Occipital lobe (tissue), 2 donors: ENCODE measurements around the gene UBE2D1. TPM values are rescaled to one million over a fixed set of nuclear protein-coding genes. Genes with fewer than 3 reads are reported as not detected.

Experiments used
- DNase-seq: peaks from one replicate; lab custom pipeline; 2025; lab: John Stamatoyannopoulos, UW
- total RNA-seq: library from RNA; depleted of rRNA; stranded (reverse); fragments of >200 nt; gene quantifications from one replicate; pipeline ENCODE4 v1.2.3, GENCODE V29; 2014

The UBE2D1 gene
- total RNA-seq, 1 donor from 2014 or later = 60.4 TPM

DNA sequence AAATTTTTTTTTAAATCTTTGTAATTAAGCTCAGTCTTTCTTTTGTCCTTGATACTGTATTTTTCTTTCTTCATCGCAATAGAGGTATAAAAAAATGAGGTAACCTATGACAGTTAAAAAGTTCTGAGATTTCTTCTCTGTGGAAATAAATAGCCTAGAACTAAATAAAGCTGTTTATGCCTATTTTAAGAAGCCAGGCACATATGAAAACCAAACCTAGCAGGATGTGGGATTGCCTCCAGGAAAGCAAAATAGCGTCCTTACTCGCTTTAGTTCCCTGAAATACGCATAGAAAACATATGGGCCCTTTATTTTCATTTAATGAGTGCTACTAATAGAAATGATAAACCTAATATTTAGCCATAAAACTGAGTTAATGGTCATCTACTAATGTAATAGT is 6.6 kb downstream of the UBE2D1 start:
- DNase-seq = no peak

DNA sequence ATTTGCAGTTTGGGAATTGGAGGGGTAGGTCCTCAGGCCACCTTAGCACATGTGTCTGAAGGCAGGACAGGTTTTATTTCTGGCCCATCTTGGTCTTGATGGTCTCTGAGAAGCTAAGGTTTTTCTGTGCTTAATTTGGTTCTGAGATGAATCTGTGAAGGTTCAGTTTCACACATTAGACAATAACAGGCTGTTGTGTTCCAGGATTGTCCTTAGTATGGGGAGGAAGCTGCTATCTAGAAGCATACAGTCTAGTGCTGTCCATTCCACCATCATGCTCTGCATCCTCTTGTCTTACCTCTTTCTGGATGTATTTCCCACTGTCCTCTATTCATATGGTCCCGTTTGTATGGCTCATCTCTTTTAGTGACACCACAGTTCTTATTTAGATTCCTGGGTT is 7.1 kb downstream of the UBE2D1 start:
- DNase-seq = no peak

DNA sequence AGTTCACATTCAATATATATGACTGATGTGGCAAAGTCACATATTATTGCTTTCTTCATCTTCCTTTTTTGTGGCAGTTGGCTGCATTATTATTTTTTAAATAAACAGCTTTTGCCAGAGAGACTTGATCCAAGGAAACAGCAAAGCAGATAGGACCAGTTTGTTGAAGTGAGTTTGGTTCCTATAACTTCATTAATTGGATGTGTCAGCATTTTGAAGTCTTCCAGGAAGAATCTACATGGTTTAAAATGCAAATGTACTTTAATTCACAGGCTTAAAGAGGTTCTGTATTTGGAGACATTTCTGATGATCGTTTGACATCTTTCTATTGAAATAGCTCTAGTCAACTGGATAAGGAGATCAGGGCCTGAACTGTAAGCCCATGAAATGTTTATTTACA is 13.2 kb downstream of the UBE2D1 start:
- DNase-seq = no peak

- DNase-seq = no peak
These were observed 13.8 kb downstream of the UBE2D1 start for GRCh38 chr10:58348571-58349033.

- no peak for DNase-seq
These were observed 15.2 kb downstream of the UBE2D1 start for GRCh38 chr10:58350023-58350422.

DNA sequence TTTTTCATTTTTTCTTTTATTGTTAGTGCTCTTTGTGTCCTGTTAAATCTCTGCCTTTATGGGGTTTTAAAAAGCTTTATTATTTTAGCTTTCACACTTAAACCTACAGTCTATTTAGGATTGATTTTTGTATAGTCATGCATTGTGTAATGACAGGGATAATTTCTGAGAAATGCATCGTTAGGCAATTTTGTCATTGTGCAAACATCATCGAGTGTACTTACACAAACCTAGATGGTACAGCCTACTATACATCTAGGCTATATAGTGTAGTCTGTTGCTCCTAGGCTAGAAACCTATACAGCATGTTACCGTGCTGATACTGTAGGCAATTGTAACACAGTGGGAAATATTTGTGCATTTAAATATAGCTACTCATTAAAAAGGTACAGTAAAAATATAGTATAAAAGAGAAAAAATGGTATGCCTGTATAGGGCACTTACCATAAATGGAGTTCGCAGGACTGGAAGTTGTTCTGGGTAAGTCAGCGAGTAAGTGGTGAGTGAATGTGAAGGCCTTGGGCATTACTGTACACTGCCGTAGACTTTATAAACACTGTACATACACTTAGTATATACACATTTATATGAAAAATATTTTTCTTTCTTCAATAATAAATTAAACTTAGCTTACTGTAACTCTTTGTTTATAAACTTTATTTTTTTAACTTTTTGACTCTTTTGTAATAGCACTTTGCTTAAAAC is 16.0 kb downstream of the UBE2D1 start:
- DNase-seq = no peak

- DNase-seq = no peak
These were observed 17.1 kb downstream of the UBE2D1 start for GRCh38 chr10:58351616-58352578.

- DNase-seq = no peak
These were observed 18.3 kb downstream of the UBE2D1 start for GRCh38 chr10:58352956-58353610.

DNA sequence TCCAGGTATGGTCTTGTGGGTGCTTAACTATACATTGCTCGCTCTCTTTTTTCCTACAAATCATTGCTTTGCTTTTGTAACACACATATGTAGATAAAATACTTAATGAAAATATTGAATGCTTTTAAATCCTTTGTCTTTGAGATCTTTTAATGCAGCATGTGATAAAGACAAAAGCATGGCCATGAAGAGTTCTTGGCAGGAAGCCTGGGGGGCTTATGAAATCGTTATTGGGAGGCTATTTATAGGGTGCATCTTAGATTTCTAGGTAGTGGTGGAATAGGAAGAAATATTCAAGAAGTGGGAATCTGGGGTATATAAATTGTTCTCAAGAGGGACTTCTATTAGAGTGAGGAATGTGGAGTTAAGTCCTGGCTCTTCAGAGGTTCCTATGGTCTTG is 21.9 kb downstream of the UBE2D1 start:
- DNase-seq = no peak

DNA sequence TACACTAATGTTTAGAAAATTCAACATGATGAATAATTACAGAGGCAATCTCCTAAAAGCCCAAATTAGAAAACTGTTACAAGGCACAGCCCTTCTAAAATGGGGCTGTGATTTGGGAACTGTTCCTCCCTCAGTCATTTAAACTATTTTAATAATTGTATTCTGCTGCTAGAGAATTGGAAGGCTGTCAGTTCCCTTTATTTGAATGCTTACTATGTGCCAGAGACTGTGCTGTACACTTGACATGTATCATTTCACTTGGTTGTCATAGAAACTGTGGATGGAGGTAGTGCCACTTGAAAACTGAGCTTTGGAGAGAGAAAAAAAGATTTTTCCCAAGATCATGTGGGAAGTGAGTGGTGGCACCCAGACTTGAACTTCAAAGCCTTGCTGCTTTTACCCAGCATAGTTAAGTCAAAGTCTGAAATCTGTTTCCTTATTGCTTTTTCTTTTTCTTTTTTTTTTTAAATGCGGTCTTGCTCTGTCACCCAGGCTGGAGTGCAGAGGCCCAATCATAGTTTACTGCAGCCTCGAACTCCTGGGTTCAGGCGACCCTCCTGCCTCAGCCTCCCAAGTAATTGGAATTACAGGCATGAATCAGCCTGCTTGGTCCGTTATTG is 23.6 kb downstream of the UBE2D1 start:
- no peak for DNase-seq

DNA sequence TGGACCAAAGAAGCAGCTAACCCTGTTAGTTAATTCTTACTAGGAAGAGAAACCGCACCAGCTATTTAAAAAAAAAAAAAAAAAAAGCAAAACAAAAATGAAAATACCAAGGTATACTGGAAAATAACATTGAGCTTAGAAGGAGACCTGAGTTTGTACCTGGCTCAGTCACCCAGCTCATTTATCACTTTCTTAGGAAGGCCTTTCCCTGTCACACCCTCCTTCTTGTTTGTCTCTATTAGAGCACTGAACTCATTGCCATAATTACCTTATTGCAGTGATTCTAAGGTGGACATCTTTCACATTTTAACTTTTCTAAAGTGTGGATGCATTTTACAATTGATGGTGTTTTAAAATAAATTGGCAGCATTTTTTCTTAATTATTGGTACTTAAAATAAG is 24.1 kb downstream of the UBE2D1 start:
- DNase-seq = no peak

- DNase-seq = no peak
These were observed 24.7 kb downstream of the UBE2D1 start for GRCh38 chr10:58359541-58359940.

DNA sequence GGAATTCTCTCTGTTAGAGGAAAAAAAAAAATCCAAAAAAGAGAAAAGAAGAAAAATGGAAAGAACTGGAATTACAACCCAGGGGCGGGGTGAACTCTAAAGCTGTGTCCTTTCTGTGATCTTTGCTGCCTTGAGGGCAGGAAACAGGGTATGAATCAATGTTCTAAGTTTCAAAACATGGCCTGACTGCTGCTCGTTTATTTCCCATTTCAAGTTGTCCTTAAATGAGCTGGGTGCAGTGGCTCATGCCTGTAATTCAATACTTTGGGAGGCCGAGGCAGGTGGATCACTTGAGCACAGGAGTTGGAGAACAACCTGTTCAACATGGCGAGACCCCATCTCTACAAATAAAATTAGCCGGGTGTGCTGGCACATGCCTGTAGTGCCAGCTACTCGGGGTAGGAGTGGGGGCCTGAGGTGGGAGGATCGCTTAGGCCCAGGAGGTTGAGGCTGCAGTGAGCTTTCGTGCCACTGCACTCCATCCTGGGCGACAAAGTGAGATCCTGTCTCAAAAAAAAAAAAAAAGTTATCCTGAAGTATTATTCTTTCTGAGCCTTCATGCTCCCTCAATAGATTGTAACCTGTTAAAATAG is 25.7 kb downstream of the UBE2D1 start:
- DNase-seq = no peak

DNA sequence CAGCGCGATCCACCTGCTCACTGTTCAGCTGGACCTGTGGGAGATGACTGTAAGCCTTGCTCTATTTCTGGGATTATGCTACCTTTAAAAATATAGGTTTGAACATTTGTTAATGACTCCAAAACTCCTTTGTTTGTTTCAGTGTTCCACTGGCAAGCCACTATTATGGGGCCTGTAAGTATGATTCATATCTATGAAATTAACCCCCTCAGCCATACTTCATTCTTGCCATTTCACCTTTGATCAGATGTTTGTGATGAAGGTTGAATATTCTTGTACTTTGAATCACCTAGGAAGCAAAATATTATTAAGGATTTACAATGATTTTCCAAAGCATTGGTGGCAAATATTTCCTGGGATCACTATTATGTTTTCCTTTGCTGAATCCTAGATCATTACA is 26.5 kb downstream of the UBE2D1 start:
- DNase-seq = no peak

DNA sequence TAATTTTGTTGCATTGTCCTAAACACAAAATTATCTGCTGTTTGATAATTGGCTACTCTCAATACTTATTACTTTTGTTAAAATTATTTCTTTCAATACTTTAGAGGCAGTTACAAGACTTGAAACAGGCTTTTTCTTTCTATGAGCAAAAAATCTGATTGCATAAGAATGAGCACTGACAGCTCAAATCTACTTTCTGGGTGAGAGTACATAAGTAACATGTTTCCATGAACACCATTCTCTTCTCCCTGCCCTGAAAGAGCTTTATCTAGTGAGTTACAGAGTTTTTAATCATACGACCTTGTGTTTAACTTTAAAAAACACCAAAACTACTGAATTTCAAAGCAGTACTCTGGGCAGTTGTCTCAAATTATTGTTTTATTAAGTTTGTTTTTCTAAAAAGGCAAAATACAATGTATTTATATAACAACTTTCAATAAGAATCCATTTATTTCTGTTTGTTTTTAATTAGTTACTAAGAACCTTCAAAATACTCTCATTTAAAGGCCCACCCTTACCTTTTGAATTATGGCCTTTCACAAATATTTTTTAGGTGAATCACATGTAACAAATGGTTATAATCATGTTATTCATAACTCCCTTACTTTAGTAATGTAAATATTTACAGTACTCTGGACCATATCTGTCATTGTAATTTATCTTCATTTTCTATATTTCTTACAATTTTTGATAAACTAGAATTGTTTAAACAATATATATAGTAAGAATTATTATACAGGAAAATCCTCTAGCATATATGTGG is 27.4 kb downstream of the UBE2D1 start:
- no peak for DNase-seq

GRCh38 chr10:58367069-58367468 is 32.3 kb downstream of the UBE2D1 start:
- DNase-seq = no peak

DNA sequence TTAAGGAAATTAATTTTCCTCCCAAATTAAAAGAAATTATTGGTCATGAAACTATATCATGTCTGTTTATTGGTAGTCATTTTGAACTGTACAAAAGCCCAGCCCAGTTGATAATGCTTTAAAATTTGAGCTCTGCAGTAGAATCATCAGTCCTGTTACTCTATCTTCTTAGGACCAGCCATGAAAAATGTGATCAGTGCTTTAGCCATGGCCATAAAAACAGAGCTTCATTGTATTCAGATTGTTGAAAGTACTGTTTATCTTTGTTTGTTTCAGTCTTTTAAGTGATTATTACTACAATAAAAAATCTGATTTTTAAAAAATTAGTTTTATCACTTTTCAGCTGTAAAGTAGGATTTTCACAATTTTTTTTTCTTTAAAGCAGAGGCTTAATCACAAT is 36.7 kb downstream of the UBE2D1 start:
- no peak for DNase-seq

DNA sequence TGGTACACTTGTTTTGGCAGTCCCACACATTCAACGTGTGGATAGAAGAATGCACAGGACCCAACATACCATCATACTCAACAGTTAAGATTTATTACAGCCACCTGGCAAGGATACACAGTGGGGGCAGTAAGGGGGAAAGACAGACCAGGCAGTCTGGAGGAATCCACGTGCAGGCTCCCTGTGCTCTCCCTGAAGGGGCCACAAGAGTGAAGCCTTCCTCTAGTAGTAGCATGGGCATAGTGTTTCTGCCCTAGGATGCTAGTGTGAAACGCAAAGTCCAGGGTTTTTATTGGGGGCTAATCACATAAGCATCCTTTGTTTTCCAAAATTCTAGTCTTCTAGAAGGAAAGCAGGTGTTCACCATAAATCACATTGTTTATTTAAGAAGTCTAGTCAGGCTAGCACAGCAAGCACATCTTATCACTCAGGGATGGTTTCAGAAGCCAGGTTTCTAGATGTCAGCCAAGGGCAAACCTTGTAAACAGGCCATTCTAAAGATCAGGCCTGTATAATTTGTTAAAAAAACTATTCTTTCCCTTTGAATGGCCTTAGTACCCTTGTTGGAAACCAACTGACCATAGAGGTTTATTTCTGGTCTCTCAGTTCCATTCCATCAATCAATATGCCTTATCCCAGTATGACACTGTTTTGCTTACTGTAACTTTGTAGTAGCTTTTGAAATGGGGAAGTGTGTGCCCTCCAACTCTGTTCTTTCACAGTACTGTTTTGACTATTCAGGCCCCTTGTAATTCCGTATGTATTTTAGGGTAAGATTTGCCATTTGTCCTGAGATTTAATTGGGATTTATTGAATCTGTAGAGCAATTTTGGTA is 38.0 kb downstream of the UBE2D1 start:
- DNase-seq = no peak

DNA sequence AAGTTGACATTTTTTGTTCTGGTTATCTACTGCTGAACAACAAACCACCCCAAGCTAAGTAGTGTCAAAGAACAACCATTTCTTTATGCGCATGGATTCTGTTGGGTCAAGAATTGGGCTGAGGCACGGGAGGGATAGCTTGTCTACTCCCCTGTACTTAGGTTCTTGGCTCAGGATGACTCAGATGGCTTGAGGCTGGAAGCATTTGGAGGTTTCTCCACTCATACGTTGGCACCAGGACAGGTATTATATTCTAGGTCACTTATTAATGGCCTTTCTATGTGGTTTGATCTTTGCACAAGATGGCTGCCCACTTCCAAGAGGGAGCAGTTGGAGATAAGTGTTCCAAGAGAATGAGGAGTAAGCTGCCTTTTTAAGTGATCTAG is 38.6 kb downstream of the UBE2D1 start:
- DNase-seq = no peak
